Fibroblast of lung (primary cell): Measurements from ENCODE around the gene P2RY6. TPM values are rescaled to one million over a fixed set of nuclear protein-coding genes. Genes with fewer than 3 reads are reported as not detected.

ENCODE experiments used
- DNase-seq, 2 donors: peaks; one replicate each; pipeline versions ENCODE4 v3.0.0 to v3.0.0-alpha.2; 2010; ENCODE audit warnings: low read depth in 2 of 2
- H2AFZ ChIP-seq: 2 replicates; pipeline ENCODE4 v1.5.1; 2012; ENCODE audit warnings: low read length, control low read depth, inconsistent platforms
- H3K27ac ChIP-seq: 2 replicates; pipeline ENCODE4 v1.5.1; 2011; ENCODE audit warnings: low read length, control low read depth; ENCODE audit not compliant: insufficient read depth
- H3K27me3 ChIP-seq: 2 replicates; pipeline ENCODE4 v1.5.1; 2011; ENCODE audit warnings: mild to moderate bottlenecking, low read length; ENCODE audit not compliant: control insufficient read depth, insufficient read depth
- H3K36me3 ChIP-seq: 2 replicates; pipeline ENCODE4 v1.5.1; 2011; ENCODE audit warnings: low read length; ENCODE audit not compliant: control insufficient read depth, insufficient read depth
- H3K4me1 ChIP-seq: 2 replicates; pipeline ENCODE4 v1.5.1; 2011; ENCODE audit warnings: low read length; ENCODE audit not compliant: control insufficient read depth, insufficient read depth; ENCODE audit errors: extremely low read depth
- H3K4me2 ChIP-seq: 2 replicates; pipeline ENCODE4 v1.5.1; 2011; ENCODE audit warnings: low read length, control low read depth; ENCODE audit not compliant: insufficient read depth; ENCODE audit errors: extremely low read depth
- H3K4me3 ChIP-seq, 4 experiments: fragments of 200-600 bp in 1 of 4; sonication (generic) in 1 of 4; replicated peaks in 1 of 4; 2 replicates each; pipeline ENCODE4 v1.5.1; 2011 to 2016; ENCODE audit warnings: low read length in 4 of 4, low read depth in 3 of 4, mild to moderate bottlenecking in 3 of 4, control low read depth in 2 of 4, inconsistent platforms in 1 of 4, mixed read lengths in 1 of 4; ENCODE audit not compliant: insufficient read depth in 1 of 4; ENCODE audit errors: control extremely low read depth in 1 of 4
- H3K79me2 ChIP-seq: 2 replicates; pipeline ENCODE4 v1.5.1; 2012; ENCODE audit warnings: mild to moderate bottlenecking, low read length, inconsistent platforms; ENCODE audit not compliant: control insufficient read depth, insufficient read depth
- H3K9ac ChIP-seq: 2 replicates; pipeline ENCODE4 v1.5.1; 2011; ENCODE audit warnings: mild to moderate bottlenecking, low read length, control low read depth; ENCODE audit not compliant: insufficient read depth
- H3K9me3 ChIP-seq: 2 replicates; pipeline ENCODE4 v1.5.1; 2012; ENCODE audit warnings: low read depth, low read length; ENCODE audit not compliant: control insufficient read depth, insufficient read depth
- H4K20me1 ChIP-seq: 2 replicates; pipeline ENCODE4 v1.5.1; 2011; ENCODE audit warnings: low read length; ENCODE audit not compliant: control insufficient read depth, insufficient read depth; ENCODE audit errors: extremely low read depth
- EZH2 ChIP-seq: IDR thresholded peaks from 2 replicates; pipeline ENCODE4 v1.5.1; 2012; ENCODE audit warnings: low read length, control low read depth, mild to moderate bottlenecking; ENCODE audit errors: missing control alignments
- polyA plus RNA-seq, 2 donors: library from polyadenylated mRNA; depleted of rRNA in 1 of 2; stranded (reverse) in 1 of 2; unstranded in 1 of 2; fragments of >200 nt; gene quantifications; 2 replicates each; pipeline ENCODE4 v1.2.1, GENCODE V29; 2011 to 2012; ENCODE audit warnings: missing spikeins in 1 of 2
- total RNA-seq: library from RNA; depleted of rRNA; stranded (reverse); fragments of >200 nt; gene quantifications from 2 replicates; pipeline ENCODE4 v1.2.1, GENCODE V29; 2014
- TF ChIP-seq, protein P1 (sequence below), 2 donors: IDR thresholded peaks in 1 of 2; conservative IDR thresholded peaks in 1 of 2; 1 replicate in 1 of 2; 2 replicates in 1 of 2; pipeline ENCODE4 v1.5.1; 2011 to 2012; ENCODE audit warnings: low read length in 2 of 2, control low read depth in 1 of 2, inconsistent platforms in 1 of 2, low read depth in 1 of 2, mild to moderate bottlenecking in 1 of 2

The P2RY6 gene
- total and polyA plus RNA-seq, 2 donors (not counting 1 experiment from before 2014, with no cell fraction given): 0.12 to 0.33 TPM

DNA sequence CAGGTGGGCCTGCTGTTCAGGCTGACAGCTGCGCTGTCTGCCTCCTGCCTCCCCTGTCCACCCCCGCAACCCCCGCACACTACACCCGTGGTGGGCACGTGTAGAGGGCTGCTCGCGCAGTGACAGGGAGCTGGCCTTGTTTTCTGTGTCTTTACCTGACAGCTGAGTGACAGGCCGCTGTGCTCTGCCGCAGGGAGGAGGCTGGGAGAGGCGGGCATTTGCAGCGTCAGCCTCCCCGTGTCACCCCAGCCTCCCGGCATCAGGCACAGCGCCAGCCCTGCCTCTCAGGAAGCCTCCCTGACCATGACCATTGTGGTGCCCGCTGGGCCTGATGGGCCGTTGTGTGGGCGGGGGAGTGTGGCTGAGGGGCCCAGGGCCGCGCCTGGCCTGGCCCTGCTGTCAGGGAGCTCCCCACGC is 72.1 kb downstream of the P2RY6 start:
- H3K9me3 ChIP-seq: no peaks in the 10 kb centered on the region
- H3K4me2 ChIP-seq: no peak overlapping the region
- TF ChIP-seq, protein P1, sequence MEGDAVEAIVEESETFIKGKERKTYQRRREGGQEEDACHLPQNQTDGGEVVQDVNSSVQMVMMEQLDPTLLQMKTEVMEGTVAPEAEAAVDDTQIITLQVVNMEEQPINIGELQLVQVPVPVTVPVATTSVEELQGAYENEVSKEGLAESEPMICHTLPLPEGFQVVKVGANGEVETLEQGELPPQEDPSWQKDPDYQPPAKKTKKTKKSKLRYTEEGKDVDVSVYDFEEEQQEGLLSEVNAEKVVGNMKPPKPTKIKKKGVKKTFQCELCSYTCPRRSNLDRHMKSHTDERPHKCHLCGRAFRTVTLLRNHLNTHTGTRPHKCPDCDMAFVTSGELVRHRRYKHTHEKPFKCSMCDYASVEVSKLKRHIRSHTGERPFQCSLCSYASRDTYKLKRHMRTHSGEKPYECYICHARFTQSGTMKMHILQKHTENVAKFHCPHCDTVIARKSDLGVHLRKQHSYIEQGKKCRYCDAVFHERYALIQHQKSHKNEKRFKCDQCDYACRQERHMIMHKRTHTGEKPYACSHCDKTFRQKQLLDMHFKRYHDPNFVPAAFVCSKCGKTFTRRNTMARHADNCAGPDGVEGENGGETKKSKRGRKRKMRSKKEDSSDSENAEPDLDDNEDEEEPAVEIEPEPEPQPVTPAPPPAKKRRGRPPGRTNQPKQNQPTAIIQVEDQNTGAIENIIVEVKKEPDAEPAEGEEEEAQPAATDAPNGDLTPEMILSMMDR (conservative IDR thresholded peaks at IDR 0.05 in 1 of 2, IDR thresholded peaks at IDR 0.05 in 1 of 2; ENCODE audit: low read depth in 1 of 2, low read length in 2 of 2): no peak
- TF ChIP-seq EZH2: no peak
- DNase-seq: peak in 1 of 2 donors; percentile 43
- no peak overlapping the region for H3K27ac ChIP-seq
- peaks cover 24% of the 10 kb centered on the region for H3K4me1 ChIP-seq
- peaks cover 4% of the 10 kb centered on the region for H4K20me1 ChIP-seq
- no peak overlapping the region for H3K4me3 ChIP-seq
- H3K79me2 ChIP-seq: peaks cover 74% of the 10 kb centered on the region
- H2AFZ ChIP-seq: no peak overlapping the region
- no peak overlapping the region for H3K9ac ChIP-seq
- peaks cover 15% of the 10 kb centered on the region for H3K36me3 ChIP-seq
- H3K27me3 ChIP-seq: no peaks in the 10 kb centered on the region

DNA sequence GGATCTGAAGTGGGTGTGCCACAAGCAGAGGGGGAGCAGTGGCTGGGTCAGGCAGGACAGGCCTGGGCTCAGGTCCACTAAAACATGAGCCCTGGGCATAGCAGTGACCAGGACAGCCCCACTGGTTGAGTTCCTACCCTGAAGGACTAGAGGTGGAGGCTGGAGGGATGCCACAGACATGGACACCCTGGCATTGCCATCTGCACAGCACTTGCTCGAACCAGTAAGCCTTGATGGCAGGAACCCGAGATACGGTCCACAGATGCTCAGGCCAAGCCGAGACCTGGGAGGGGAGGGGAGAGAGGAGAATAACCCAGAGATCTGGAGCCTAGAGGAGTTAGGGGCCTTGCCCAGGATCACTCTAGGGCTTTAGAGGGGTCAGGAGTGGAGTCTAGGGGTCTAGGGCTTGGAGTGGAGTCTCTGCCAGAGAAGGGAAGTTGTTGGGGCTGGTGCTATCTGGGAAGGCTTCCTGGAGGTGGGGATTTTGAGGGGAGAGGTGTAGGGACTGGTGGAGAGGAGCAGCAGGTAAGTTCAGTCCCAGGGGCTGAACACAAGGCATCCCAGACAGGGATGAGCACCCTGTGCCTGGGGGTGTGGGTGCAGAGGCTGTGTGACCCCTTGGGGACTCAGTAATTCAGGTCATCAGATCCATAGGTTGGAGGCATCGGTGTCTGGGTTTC is 73.5 kb downstream of the P2RY6 start:
- no peak overlapping the region for H3K4me2 ChIP-seq
- no peak for DNase-seq
- TF ChIP-seq, protein P1 (conservative IDR thresholded peaks at IDR 0.05 in 1 of 2, IDR thresholded peaks at IDR 0.05 in 1 of 2; ENCODE audit: low read depth in 1 of 2, low read length in 2 of 2): no peak
- no peak for TF ChIP-seq EZH2

DNA sequence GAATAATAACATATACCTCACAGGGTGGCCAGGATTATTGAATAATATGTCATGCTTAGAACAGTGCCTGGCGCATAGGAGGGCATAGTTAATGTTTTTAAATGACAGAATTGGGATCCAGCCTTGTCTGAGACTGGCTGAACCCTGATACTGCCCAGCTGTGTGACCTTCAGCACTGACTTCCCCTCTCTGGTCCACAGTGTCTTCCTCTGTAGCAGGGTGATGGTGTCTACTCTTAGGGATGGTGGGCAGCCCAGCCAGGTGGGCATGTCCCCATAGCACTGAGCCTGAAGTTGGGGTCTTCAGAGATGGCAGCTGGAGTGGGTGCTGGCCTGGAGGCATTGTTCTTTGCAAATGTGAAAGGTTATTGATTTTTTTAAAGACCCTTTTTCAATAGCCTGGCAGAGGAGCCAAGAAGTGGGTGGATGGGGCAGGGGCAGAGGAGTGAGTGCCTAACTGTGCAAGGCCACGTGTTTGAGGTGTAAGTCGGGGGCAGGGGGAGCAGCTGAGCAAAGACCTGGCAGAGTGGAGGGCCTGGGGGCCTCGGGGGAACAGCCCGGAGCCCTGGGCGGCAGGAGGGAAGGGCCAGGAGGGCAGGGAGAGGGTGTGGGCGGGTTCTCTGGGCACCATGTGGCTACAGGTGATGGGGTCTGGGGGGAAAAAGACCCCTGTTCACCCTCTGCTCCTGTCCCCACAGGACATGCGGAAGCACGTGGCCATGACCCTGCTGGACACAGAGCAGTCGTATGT is 74.2 kb downstream of the P2RY6 start:
- Histone ChIP-seq H3K9me3 (no peaks in the 10 kb centered on the region), H3K9ac (no peak overlapping the region), H3K4me1 (peaks cover 36% of the 10 kb centered on the region), H2AFZ (no peak overlapping the region), H3K27ac (no peak overlapping the region), H3K36me3 (peaks cover 14% of the 10 kb centered on the region), H3K4me3 (no peak overlapping the region), H3K4me2 (no peak overlapping the region), H3K27me3 (no peaks in the 10 kb centered on the region), H3K79me2 (peaks cover 59% of the 10 kb centered on the region), H4K20me1 (peaks cover 1% of the 10 kb centered on the region)
- TF ChIP-seq, protein P1 (conservative IDR thresholded peaks at IDR 0.05 in 1 of 2, IDR thresholded peaks at IDR 0.05 in 1 of 2; ENCODE audit: low read depth in 1 of 2, low read length in 2 of 2): no peak
- TF ChIP-seq EZH2: no peak
- no peak for DNase-seq

More for the DNA sequence above, 73.5 kb downstream of the P2RY6 start:
- no peaks in the 10 kb centered on the region for H3K27me3 ChIP-seq
- no peak overlapping the region for H3K9ac ChIP-seq
- H3K36me3 ChIP-seq: peaks cover 14% of the 10 kb centered on the region
- no peaks in the 10 kb centered on the region for H3K9me3 ChIP-seq
- no peak overlapping the region for H3K27ac ChIP-seq
- peaks cover 1% of the 10 kb centered on the region for H4K20me1 ChIP-seq
- H3K79me2 ChIP-seq: peaks cover 62% of the 10 kb centered on the region
- peaks cover 30% of the 10 kb centered on the region for H3K4me1 ChIP-seq
- no peak overlapping the region for H3K4me3 ChIP-seq
- no peak overlapping the region for H2AFZ ChIP-seq
